ENCODE results near the gene ZNF697.

DNA sequence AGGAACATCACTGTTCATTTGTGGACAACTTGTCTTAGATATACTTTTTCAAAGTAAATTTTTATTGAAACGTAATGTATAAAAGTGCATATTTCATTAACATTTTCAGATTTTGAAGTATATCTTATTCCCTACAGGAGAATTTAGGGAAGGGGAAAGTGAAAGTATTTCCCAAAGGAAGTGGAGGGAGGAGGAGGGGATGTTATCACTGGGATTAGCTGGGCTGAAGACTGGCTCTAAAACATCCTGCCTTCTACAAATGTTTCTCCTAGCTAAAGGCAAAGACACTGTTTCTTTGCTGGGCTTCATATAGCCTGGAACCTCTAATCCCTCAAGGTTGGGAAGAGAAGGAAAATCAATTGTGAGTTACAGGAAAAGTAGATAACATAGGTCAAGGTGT is 7.1 kb upstream of the ZNF697 start:
- TF ChIP-seq, protein P1, sequence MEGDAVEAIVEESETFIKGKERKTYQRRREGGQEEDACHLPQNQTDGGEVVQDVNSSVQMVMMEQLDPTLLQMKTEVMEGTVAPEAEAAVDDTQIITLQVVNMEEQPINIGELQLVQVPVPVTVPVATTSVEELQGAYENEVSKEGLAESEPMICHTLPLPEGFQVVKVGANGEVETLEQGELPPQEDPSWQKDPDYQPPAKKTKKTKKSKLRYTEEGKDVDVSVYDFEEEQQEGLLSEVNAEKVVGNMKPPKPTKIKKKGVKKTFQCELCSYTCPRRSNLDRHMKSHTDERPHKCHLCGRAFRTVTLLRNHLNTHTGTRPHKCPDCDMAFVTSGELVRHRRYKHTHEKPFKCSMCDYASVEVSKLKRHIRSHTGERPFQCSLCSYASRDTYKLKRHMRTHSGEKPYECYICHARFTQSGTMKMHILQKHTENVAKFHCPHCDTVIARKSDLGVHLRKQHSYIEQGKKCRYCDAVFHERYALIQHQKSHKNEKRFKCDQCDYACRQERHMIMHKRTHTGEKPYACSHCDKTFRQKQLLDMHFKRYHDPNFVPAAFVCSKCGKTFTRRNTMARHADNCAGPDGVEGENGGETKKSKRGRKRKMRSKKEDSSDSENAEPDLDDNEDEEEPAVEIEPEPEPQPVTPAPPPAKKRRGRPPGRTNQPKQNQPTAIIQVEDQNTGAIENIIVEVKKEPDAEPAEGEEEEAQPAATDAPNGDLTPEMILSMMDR (optimal IDR thresholded peaks at IDR 0.05 in 1 of 3, IDR thresholded peaks at IDR 0.05 in 1 of 3, conservative IDR thresholded peaks at IDR 0.05 in 1 of 3; ENCODE audit: extremely low read depth in 1 of 3, insufficient read depth in 2 of 3, low read length in 3 of 3): no peak
- TF ChIP-seq EZH2 (IDR thresholded peaks at IDR 0.05; ENCODE audit: low read length): no peak

Data from keratinocyte (primary cell).